OCI-LY7 (cell line): ENCODE data around the gene URM1.

ENCODE experiments used
- EZH2phosphoT487 ChIP-seq: fragments of 200-600 bp; sonication (generic); IDR thresholded peaks from 2 replicates; pipeline ENCODE4 v1.6.1; 2018; ENCODE audit warnings: low read depth, borderline replicate concordance, mild to moderate bottlenecking, mixed run types, antibody characterized with exemption, low read length, moderate library complexity, mixed read lengths
- TF ChIP-seq, protein P1 (sequence below): fragments of 200-600 bp; sonication (generic); conservative IDR thresholded peaks from 2 replicates; pipeline ENCODE4 v1.5.1; 2014; ENCODE audit warnings: mild to moderate bottlenecking, antibody characterized with exemption, low read length, moderate library complexity, mixed read lengths

DNA sequence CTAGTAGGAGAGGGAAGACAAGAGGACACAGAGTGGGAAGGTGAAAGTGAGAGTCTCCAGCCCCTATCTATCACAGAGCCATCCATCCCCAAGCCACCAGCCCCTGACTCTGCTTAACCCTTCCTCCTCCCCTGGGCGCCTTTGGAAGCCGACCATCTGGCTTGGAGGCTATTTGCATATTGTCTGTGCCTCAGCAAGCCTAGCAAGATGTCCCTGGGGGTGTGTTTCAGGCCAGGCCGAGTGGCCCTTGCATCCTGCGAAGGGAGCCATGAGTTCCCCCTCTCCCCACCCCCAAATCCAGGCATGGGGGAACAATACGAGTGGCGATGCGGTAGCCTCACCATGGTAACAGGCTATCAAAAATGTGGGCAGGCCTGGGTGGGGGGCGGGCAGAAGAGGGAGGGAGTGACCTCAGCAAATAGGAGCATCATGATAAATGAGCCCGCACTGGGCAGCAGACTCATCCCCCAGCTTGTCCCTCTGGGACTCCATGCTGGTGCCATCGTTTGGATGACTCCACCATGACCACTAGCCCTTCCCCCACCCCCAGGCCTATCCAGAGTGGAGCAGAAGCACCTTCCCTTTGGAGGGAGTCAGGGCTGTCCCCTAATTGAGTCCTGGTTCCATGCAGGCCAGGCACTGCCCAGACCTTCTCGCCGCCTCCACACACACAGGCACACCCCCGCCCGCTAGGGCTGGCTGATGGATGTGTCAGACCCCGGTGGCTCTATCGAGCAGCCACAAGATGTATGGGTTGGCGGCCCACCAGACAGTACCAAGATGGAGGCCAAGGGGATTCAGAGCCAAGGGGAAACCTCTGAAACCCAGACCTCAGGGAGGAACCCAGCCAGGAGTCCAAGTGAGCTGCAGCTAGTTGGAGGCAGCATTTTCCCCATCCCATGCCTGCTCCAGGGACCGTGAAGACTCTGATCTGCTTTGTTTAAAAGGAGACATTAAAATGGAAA, 14.6 kb downstream of the URM1 start:
- TF ChIP-seq, protein P1, sequence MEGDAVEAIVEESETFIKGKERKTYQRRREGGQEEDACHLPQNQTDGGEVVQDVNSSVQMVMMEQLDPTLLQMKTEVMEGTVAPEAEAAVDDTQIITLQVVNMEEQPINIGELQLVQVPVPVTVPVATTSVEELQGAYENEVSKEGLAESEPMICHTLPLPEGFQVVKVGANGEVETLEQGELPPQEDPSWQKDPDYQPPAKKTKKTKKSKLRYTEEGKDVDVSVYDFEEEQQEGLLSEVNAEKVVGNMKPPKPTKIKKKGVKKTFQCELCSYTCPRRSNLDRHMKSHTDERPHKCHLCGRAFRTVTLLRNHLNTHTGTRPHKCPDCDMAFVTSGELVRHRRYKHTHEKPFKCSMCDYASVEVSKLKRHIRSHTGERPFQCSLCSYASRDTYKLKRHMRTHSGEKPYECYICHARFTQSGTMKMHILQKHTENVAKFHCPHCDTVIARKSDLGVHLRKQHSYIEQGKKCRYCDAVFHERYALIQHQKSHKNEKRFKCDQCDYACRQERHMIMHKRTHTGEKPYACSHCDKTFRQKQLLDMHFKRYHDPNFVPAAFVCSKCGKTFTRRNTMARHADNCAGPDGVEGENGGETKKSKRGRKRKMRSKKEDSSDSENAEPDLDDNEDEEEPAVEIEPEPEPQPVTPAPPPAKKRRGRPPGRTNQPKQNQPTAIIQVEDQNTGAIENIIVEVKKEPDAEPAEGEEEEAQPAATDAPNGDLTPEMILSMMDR, result no peak
- TF ChIP-seq EZH2phosphoT487, result no peak
